NAMALWA (cell line): ENCODE measurements around the gene BPIFA1.
A peak's percentile ranks its signal among the peaks of the same experiment; 100 is the strongest.

Source experiments
- DNase-seq: peaks from one replicate; pipeline ENCODE4 v3.0.0-alpha.2; 2015; ENCODE audit warnings: low spot score

BPIFA1 gene

GRCh38 chr20:33235696-33236095 is at the start of gene BPIFA1:
Gene BPIFA1, plus strand, starts transcription at chr20:33235996. Its CDS starts 1,716 bp downstream, at chr20:33237712.
- no peak for DNase-seq

GRCh38 chr20:33187491-33187890 is 48.3 kb upstream of the BPIFA1 start:
- no peak for DNase-seq

- DNase-seq: no peak
Observed at GRCh38 chr20:33188421-33188820, 47.4 kb upstream of the BPIFA1 start.

- DNase-seq: no peak
Observed at GRCh38 chr20:33191484-33191883, 44.3 kb upstream of the BPIFA1 start.

- DNase-seq: no peak
Observed at GRCh38 chr20:33191955-33192354, 43.8 kb upstream of the BPIFA1 start.

GRCh38 chr20:33192912-33193501 is 42.8 kb upstream of the BPIFA1 start:
- no peak for DNase-seq

- no peak for DNase-seq
Observed at GRCh38 chr20:33199026-33199425, 36.8 kb upstream of the BPIFA1 start.

- DNase-seq: no peak
Observed at GRCh38 chr20:33202451-33202850, 33.3 kb upstream of the BPIFA1 start.

GRCh38 chr20:33203444-33203843 is 32.4 kb upstream of the BPIFA1 start:
- DNase-seq: no peak

GRCh38 chr20:33209789-33210188 is 26.0 kb upstream of the BPIFA1 start:
- DNase-seq: peak; percentile 19

GRCh38 chr20:33210371-33210770 is 25.4 kb upstream of the BPIFA1 start:
- DNase-seq: no peak

- DNase-seq: peak; percentile 67
Observed at GRCh38 chr20:33211817-33212424, 23.9 kb upstream of the BPIFA1 start.

GRCh38 chr20:33217052-33217451 is 18.7 kb upstream of the BPIFA1 start, which contains the start of gene BPIFA3:
Gene BPIFA3, plus strand, starts transcription at chr20:33217352. Its CDS starts 185 bp downstream, at chr20:33217537.
- no peak for DNase-seq

GRCh38 chr20:33224399-33224798 is 11.4 kb upstream of the BPIFA1 start:
- DNase-seq: no peak

GRCh38 chr20:33229843-33230242 is 6.0 kb upstream of the BPIFA1 start:
- DNase-seq: no peak

GRCh38 chr20:33231237-33231636 is 4.6 kb upstream of the BPIFA1 start:
- DNase-seq: no peak

- DNase-seq: no peak
Observed at GRCh38 chr20:33232486-33233072, 3.2 kb upstream of the BPIFA1 start.

- no peak for DNase-seq
Observed at GRCh38 chr20:33233129-33233774, 2.5 kb upstream of the BPIFA1 start.

GRCh38 chr20:33234050-33234449 is 1.7 kb upstream of the BPIFA1 start:
- DNase-seq: no peak

- DNase-seq: no peak
Observed at GRCh38 chr20:33236351-33236750, 555 bp downstream of the BPIFA1 start.

- DNase-seq: no peak
Observed at GRCh38 chr20:33237989-33238388, 2.2 kb downstream of the BPIFA1 start.

GRCh38 chr20:33239418-33239817 is 3.6 kb downstream of the BPIFA1 start:
- no peak for DNase-seq
